ENCODE results near the gene ZNF536.

- no peak for TF ChIP-seq CTCF (IDR thresholded peaks at IDR 0.05; ENCODE audit: low read depth, low read length)
- TF ChIP-seq EZH2phosphoT487 (IDR thresholded peaks at IDR 0.05; ENCODE audit: low read depth), result no peak
Observed at GRCh38 chr19:30559446-30559845, 187.3 kb downstream of the ZNF536 start.

Measured in OCI-LY3 (cell line).